ENCODE measurements around the gene EDEM1. TPM values are rescaled to one million over a fixed set of nuclear protein-coding genes. Genes with fewer than 3 reads are reported as not detected.

The EDEM1 gene
- polyA plus RNA-seq, 1 donor from 2014 or later, result 13.6 TPM

- TF ChIP-seq POLR2AphosphoS5 (IDR thresholded peaks at IDR 0.05) (no peak), REST (IDR thresholded peaks at IDR 0.05; ENCODE audit: borderline replicate concordance) (no peak), MXI1 (conservative IDR thresholded peaks at IDR 0.05; ENCODE audit: poor library complexity, severe bottlenecking) (no peak), TAF1 (IDR thresholded peaks at IDR 0.05; ENCODE audit: low read depth) (no peak), CTCF (IDR thresholded peaks at IDR 0.05; ENCODE audit: poor library complexity, severe bottlenecking) (no peak)
- no peaks in the 10 kb centered on the region for H4K20me1 ChIP-seq (ENCODE audit: insufficient read depth)
- no peaks in the 10 kb centered on the region for H3F3A ChIP-seq (ENCODE audit: insufficient read depth, low read length, poor library complexity, severe bottlenecking)
- H3K4me3 ChIP-seq (ENCODE audit: low read length), result no peak overlapping the region
- H3K9ac ChIP-seq (ENCODE audit: low read length), result no peak overlapping the region
- H3K4me2 ChIP-seq (ENCODE audit: low read length), result no peak overlapping the region
- H3K79me2 ChIP-seq (replicated peaks; ENCODE audit: insufficient read depth, low read length), result peaks cover 28% of the 10 kb centered on the region
- peaks cover 5% of the 10 kb centered on the region for H3K36me3 ChIP-seq (ENCODE audit: insufficient read depth, low read length)
- H3K9me2 ChIP-seq (ENCODE audit: insufficient read depth, low read length), result no peaks in the 10 kb centered on the region
- no peaks in the 10 kb centered on the region for H3K27me3 ChIP-seq (ENCODE audit: insufficient read depth, low read depth, low read length)
- H2AFZ ChIP-seq (ENCODE audit: low read depth, low read length), result no peak overlapping the region
- no peak overlapping the region for H3K27ac ChIP-seq (ENCODE audit: low read length)
- H3K9me3 ChIP-seq (ENCODE audit: low read length), result no peaks in the 10 kb centered on the region
Observed at GRCh38 chr3:5192571-5193365, 5.3 kb downstream of the EDEM1 start.

- no peak for TF ChIP-seq EP300 (conservative IDR thresholded peaks at IDR 0.05; ENCODE audit: poor library complexity, severe bottlenecking)
- TF ChIP-seq SMC3 (conservative IDR thresholded peaks at IDR 0.05; ENCODE audit: poor library complexity), result no peak
- TF ChIP-seq CTCF (IDR thresholded peaks at IDR 0.05; ENCODE audit: poor library complexity, severe bottlenecking), result no peak
- no peak for TF ChIP-seq REST (IDR thresholded peaks at IDR 0.05; ENCODE audit: borderline replicate concordance)
- no peak for TF ChIP-seq TAF1 (IDR thresholded peaks at IDR 0.05; ENCODE audit: low read depth)
- no peak for TF ChIP-seq POLR2AphosphoS5 (IDR thresholded peaks at IDR 0.05)
- no peak for TF ChIP-seq MXI1 (conservative IDR thresholded peaks at IDR 0.05; ENCODE audit: poor library complexity, severe bottlenecking)
- Histone ChIP-seq H4K20me1 (ENCODE audit: insufficient read depth) (no peaks in the 10 kb centered on the region), H3K9me3 (ENCODE audit: low read length) (no peaks in the 10 kb centered on the region), H2AFZ (ENCODE audit: low read depth, low read length) (no peak overlapping the region), H3K27me3 (ENCODE audit: insufficient read depth, low read depth, low read length) (no peaks in the 10 kb centered on the region), H3K36me3 (ENCODE audit: insufficient read depth, low read length) (peaks cover 5% of the 10 kb centered on the region), H3K4me3 (ENCODE audit: low read length) (no peak overlapping the region), H3K9me2 (ENCODE audit: insufficient read depth, low read length) (no peaks in the 10 kb centered on the region), H3K27ac (ENCODE audit: low read length) (no peak overlapping the region), H3F3A (ENCODE audit: insufficient read depth, low read length, poor library complexity, severe bottlenecking) (no peaks in the 10 kb centered on the region), H3K9ac (ENCODE audit: low read length) (no peak overlapping the region), H3K4me2 (ENCODE audit: low read length) (no peak overlapping the region), H3K79me2 (replicated peaks; ENCODE audit: insufficient read depth, low read length) (peaks cover 20% of the 10 kb centered on the region)
Observed at GRCh38 chr3:5194341-5194740, 6.8 kb downstream of the EDEM1 start.
